HG02798 (cell line): ENCODE data around the gene IGSF21.

Experiments
- ATAC-seq: cut with Tn5 transposase; IDR thresholded peaks from one replicate; pipeline ENCODE4 v1.9.1; 2021; ENCODE audit warnings: mild to moderate bottlenecking; ENCODE audit not compliant: unreplicated experiment, poor library complexity

Gene IGSF21

GRCh38 chr1:18107369-18108298 is at the start of gene IGSF21:
Gene IGSF21, plus strand, starts transcription at chr1:18107798. Its CDS starts 331 bp downstream, at chr1:18108129.
- no peak for ATAC-seq

DNA sequence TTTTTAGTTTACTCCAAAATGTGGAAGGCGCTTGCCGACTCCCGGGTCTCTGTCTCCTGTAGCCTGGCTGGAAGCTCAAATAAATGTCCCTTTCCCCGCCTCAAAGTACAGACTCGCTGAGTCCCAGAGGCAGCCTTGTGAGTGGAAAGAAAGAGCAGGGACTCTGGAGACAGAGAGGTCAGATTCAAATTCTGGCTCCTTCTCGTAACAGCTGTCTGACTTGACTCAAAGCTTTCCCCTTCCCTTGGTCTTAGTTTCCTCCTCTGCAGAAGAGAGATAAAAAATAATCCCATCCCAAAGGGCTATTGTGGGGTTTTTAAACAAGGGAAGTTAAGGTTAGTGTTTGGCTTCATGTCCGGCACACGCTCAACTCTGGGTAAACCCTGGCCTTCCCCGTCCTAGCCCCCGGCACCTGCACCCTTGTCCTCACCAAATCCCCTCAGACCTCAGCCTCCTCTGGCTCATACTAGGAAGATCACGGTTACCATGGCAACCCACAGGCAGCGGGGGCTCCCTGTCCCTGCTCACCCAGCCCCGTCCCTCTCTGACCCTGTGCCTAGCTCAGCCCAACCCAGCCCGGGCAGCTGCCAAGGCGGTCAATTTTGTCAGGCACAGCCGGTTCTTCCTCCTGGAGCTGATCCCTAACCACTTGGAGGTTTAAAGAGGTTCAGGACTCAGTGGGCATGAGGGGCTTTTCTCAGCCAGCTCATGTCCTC is 49.2 kb upstream of the IGSF21 start:
- no peak for ATAC-seq

- ATAC-seq, result no peak
These were observed 48.5 kb upstream of the IGSF21 start for GRCh38 chr1:18058981-18059605.

- ATAC-seq, result no peak
These were observed 47.2 kb upstream of the IGSF21 start for GRCh38 chr1:18060366-18060765.

- no peak for ATAC-seq
These were observed 45.4 kb upstream of the IGSF21 start for GRCh38 chr1:18062185-18062584.

DNA sequence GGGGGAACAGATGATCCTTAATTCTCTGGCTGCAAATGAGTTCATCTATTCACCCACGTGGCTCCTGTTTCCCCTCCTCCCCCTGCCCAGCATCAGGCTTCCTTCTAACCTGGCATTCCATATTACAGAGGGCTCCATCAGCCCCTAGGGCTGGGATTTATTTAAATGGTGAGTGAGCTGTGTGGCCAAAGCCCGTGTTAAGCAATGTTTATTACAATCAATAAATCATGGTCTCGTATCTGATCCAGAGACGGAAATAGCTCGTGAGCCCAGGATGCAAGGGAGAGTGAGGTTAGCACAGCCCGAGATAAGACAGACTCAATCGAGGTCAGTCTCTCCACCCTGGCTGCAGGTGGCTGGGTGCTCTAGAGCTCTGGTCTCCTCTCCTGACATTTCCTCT is 43.1 kb upstream of the IGSF21 start:
- ATAC-seq, result no peak

DNA sequence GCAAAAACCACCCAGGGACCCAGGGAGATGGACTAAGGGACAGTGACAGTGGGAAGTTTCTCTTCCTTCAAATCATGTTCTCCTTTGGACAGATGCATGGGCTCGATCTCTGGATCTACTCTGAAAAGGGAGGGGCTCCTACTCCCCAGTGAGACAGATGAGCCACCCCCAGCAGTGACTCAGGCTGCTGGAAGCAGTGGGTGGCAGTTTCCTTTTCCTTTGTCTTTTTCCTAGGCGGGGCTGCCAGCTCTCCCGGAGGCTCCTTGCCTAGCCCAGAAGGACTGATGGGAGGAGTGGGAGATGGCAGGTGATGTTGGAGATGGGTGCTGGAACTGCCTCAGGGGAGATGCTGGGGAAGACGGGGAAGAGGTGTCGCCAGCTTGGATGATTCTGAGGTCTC is 41.0 kb upstream of the IGSF21 start:
- ATAC-seq, result no peak

GRCh38 chr1:18069903-18070302 is 37.7 kb upstream of the IGSF21 start:
- no peak for ATAC-seq

- no peak for ATAC-seq
These were observed 35.5 kb upstream of the IGSF21 start for GRCh38 chr1:18072066-18072465.

DNA sequence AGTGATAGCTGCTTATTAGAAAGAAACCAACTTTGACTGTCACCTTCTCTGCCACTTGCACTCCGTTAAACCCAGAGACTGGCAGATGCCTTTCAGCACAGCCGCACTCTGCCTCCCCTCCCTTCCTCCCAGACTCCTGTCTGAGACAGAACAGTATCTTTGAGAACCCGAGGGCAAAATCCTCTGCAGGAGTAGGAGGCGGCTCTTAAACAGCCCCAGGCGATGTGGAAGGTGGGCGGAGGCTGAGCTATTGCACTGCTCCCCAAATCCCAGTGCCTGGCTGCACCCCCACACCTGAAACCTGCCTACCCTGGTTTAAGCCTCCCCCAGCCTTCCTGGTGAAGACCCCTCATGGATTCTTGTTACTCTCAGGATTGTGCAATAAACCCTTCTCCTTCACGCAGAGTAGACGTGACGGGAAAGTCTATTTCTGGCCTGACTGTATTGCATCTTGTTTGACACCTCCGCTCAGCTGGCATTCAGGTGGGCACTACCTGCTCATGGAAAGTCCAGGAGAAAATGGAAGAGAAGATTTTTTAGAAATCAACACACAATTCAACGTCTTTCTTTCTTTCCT is 34.4 kb upstream of the IGSF21 start:
- no peak for ATAC-seq

DNA sequence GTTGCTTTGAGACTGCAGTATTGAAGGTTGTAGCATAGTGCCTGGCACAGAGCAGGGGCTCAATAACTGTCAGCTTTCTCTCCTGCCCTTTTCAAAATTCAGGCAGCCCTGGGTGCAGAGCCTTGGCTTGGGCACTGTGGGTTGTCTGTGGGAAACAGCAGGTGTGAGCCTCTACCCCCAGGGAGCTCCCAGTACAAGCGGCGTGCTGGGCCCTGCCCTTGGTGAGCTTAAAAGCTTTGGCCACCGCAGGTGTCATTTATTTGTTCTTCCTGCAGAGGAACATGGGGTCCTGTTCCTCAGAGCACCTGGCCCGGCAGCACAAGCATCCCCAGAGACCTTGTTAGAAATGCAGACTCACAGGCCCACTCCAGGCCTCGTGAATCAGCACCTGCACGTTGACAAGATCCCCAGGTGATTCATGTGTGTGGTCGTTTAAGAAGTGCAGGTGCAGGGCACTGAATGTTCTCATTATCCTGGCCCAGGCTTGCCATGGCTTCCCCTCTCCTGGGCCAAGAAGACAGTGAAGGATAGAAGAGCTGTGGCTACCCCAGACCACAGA is 29.9 kb upstream of the IGSF21 start:
- ATAC-seq, result no peak

DNA sequence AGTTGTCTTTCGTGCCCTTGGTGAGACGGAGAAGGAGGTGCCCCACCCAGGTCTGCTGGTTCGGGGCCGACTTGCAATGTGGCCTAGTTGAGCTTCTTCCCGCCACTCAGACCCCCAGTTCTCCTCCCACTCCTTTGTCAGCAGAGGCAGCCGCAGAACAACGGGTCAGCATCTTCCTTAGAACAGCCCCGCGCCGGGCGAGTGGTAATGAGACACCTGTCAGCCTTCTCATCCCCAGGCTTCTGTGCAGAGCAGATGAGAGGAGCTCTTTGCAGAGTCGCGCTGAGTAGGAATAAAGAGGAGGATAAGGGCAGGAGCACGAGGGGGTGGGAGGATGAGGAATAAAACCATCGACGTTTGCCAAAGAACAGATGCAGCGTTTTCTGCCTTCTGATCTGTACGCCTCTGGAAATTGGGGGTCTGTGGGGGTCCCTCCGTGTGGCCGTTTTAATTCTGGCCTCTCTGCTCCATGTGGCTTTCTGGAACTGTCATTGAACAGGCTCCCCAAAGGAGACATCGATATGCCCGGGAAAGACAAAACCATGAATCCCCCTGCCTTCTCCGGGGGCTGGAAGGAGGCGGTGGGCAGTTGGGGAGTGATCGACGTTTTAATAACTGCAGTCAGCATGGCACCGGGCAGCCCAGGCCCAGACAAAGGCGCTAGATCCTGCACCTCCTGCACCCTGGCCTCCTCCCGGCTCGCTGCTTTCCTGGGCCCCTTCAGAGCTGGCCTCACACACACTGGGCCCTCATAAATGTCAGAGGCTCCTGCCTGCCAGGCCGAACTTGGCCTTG is 27.5 kb upstream of the IGSF21 start:
- no peak for ATAC-seq

GRCh38 chr1:18085387-18086074 is 22.1 kb upstream of the IGSF21 start:
- ATAC-seq, result no peak

- no peak for ATAC-seq
These were observed 19.5 kb upstream of the IGSF21 start for GRCh38 chr1:18088077-18088594.

- ATAC-seq, result no peak
These were observed 18.1 kb upstream of the IGSF21 start for GRCh38 chr1:18089488-18089887.

GRCh38 chr1:18090636-18091035 is 17.0 kb upstream of the IGSF21 start:
- no peak for ATAC-seq

GRCh38 chr1:18091660-18092446 is 15.7 kb upstream of the IGSF21 start:
- no peak for ATAC-seq

DNA sequence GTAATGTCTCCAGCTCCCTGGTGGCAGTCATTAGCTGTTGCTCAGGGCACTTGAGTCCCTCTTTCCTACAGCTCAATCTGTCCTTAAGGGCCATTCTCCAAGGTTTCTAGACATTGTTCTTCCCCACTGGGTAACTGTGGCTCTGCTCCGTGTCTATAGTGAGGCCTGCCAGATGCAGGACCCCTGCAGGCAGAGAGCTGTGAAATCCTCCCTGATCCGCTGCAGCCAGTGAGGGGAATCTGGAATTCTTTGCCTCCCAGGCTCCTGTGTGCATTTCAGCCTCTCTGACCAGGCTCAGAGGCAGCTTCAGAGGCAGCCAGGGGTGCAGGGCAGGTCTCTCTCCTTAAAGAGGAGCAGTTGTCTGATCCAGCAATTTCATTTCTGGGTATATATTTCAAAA is 14.4 kb upstream of the IGSF21 start:
- no peak for ATAC-seq
